Uterus (tissue), 4 donors: ENCODE data around the gene CDHR1. TPM values are rescaled to one million over a fixed set of nuclear protein-coding genes. Genes with fewer than 3 reads are reported as not detected.

Experiments
- DNase-seq, 2 donors: peaks; one replicate each; pipeline ENCODE4 v3.0.0-alpha.2; 2019 to 2020
- H3K27ac ChIP-seq, 2 donors: fragments of 200-600 bp; sonication (generic); 1 replicate in 1 of 2; 2 replicates in 1 of 2; pipeline ENCODE4 v1.5.1; 2016 to 2018
- H3K27me3 ChIP-seq, 2 donors: fragments of 200-600 bp; sonication (generic); one replicate each; pipeline ENCODE4 v1.5.1; 2018 to 2019; ENCODE audit warnings: control low read depth in 1 of 2
- H3K36me3 ChIP-seq, 2 donors: fragments of 200-600 bp; sonication (generic); one replicate each; pipeline ENCODE4 v1.5.1; 2019; ENCODE audit warnings: control low read depth in 1 of 2
- H3K4me1 ChIP-seq, 2 donors: fragments of 200-600 bp; sonication (generic); one replicate each; pipeline ENCODE4 v1.5.1; 2018 to 2019; ENCODE audit warnings: control low read depth in 1 of 2
- H3K4me3 ChIP-seq, 2 donors: fragments of 200-600 bp; sonication (generic); 1 replicate in 1 of 2; 2 replicates in 1 of 2; pipeline ENCODE4 v1.5.1; 2018 to 2019; ENCODE audit warnings: mild to moderate bottlenecking in 1 of 2
- H3K9me3 ChIP-seq, 2 donors: fragments of 200-600 bp; sonication (generic); one replicate each; pipeline ENCODE4 v1.5.1; 2019; ENCODE audit warnings: control low read depth in 1 of 2
- POLR2A ChIP-seq, 2 donors: fragments of 450-650 bp; IDR thresholded peaks; one replicate each; pipeline ENCODE4 v1.6.1; 2016; ENCODE audit warnings: antibody characterized with exemption in 2 of 2, mild to moderate bottlenecking in 1 of 2, moderate library complexity in 1 of 2
- intact Hi-C: fragments of 100-400 bp; cut with DNase I; formaldehyde crosslinking; loops from one replicate; pipeline ENCODE4 v1.15.1; 2023; ENCODE audit warnings: low total_unique reads
- total RNA-seq, 4 donors: library from RNA; depleted of rRNA in 3 of 4; stranded (reverse); fragments of >200 nt in 3 of 4; gene quantifications; one replicate each; pipeline versions ENCODE4 v1.1.0 to v1.2.4, GENCODE V29; 2014 to 2023
- TF ChIP-seq, protein P1 (sequence below), 4 experiments: fragments of 200-600 bp in 2 of 4; fragments of 450-650 bp in 2 of 4; sonication (generic) in 2 of 4; IDR thresholded peaks; one replicate each; pipeline ENCODE4 v1.5.1; 2016 to 2019; ENCODE audit warnings: antibody characterized with exemption in 4 of 4, mild to moderate bottlenecking in 2 of 4, moderate library complexity in 1 of 4
- donor health status: DM: yes; HTN: yes; CAD: no.

CDHR1 gene
- total RNA-seq, 4 donors from 2014 or later: under 0.01 to 1.5 (median 1.0) TPM; not detected in 1

DNA sequence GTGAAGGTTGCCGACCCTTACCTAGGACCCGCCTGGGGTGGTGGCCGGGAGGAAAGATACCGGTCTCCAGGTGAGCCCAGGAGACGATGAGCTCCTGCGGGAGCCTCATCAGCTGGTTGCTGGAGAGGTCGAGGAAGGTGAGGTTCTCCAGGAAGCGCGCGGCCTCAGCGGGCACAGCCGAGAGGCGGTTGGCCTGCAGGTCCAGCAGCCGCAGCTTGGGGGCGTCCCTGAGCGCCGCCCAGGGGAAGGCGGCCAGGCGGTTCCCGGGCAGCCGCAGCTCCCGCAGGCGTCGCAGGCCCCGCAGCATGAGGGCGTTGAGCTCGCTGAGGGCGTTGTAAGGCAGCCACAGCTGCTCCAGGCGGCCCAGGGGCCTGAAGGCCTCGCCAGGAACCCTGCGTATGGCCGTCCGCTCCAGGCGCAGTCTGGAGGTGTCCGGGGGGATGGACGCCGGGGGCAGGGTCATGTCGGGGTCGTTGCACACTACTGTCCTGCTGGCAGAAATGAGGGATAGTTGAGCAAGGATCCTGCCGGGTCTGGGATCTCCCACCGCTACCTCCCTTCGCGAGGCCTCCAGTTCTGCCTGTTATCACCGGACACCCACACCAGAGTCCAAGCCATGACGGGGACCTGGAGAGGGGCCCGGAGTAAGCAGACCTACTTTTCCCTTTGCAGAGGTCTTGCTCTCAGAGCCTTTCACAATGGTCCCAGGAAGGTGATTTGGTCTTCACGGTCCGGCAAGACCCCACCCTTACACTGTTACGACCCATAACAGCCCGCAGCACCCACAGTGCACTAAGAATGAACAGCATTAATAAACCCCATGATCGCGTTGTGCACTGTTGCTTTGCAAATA lies 43.1 kb downstream of the CDHR1 start:
- no peak for TF ChIP-seq POLR2A (IDR thresholded peaks at IDR 0.05)
- TF ChIP-seq, protein P1, sequence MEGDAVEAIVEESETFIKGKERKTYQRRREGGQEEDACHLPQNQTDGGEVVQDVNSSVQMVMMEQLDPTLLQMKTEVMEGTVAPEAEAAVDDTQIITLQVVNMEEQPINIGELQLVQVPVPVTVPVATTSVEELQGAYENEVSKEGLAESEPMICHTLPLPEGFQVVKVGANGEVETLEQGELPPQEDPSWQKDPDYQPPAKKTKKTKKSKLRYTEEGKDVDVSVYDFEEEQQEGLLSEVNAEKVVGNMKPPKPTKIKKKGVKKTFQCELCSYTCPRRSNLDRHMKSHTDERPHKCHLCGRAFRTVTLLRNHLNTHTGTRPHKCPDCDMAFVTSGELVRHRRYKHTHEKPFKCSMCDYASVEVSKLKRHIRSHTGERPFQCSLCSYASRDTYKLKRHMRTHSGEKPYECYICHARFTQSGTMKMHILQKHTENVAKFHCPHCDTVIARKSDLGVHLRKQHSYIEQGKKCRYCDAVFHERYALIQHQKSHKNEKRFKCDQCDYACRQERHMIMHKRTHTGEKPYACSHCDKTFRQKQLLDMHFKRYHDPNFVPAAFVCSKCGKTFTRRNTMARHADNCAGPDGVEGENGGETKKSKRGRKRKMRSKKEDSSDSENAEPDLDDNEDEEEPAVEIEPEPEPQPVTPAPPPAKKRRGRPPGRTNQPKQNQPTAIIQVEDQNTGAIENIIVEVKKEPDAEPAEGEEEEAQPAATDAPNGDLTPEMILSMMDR (IDR thresholded peaks at IDR 0.05): no peak
- Histone ChIP-seq H3K4me3 (no peak overlapping the region), H3K4me1 (no peaks in the 10 kb centered on the region), H3K27ac (no peak overlapping the region), H3K36me3 (no peaks in the 10 kb centered on the region), H3K27me3 (no peaks in the 10 kb centered on the region), H3K9me3 (no peaks in the 10 kb centered on the region)
- no peak for DNase-seq
- intact Hi-C loops: no loop called here

DNA sequence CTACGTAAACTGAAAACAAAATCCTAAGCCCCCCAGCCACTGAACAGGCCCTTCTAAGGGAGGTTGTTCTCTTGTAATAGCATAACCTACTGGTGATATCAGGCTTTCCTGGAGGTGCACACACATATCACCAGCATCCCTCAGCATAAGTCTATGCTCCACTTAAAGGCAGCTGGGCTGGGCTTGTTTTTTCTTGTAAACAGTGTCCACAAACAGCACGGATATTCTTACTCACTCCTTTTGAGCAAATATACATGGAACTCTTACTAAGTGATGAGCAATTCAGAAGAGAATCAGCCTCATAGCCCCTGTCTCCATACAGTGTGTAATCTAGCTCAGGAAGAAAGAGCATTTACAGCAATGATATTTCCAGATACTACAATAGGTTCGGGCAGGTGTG lies 44.6 kb downstream of the CDHR1 start:
- DNase-seq: no peak
- H3K27ac ChIP-seq: no peak overlapping the region
- H3K4me1 ChIP-seq: no peaks in the 10 kb centered on the region
- H3K9me3 ChIP-seq: no peaks in the 10 kb centered on the region
- H3K27me3 ChIP-seq: no peaks in the 10 kb centered on the region
- TF ChIP-seq, protein P1 (IDR thresholded peaks at IDR 0.05): no peak
- TF ChIP-seq POLR2A (IDR thresholded peaks at IDR 0.05): no peak
- no peaks in the 10 kb centered on the region for H3K36me3 ChIP-seq
- H3K4me3 ChIP-seq: no peak overlapping the region
- intact Hi-C loops: no loop called here

DNA sequence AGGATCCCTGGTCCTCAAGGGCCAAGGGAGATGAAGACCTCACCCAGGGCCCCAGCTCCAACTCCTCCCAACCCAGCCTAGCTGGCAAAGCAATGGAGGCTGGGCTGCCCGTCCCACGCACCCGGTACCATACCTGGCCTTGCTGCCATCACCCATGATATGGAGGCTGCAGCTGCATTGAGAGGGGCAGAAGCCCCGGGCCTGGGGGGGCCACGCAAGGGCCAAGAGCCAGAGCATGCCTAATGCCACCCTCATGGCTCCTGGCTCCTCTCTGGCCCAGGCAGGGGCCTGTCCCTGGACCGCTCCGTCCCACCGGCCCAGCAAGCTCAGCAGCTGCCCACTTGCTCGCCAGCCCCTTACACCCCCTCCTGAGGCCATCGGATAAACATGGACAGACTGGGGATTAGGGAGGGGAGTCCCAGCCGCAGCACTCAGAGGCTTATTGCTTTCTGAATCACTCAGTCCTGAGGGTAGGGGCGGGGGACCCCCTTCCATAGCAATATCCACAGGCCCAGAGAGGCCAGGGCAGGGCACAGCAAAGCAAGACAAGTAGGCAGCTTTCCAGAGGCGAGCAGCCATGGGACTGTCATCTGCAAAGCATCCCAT lies 47.0 kb downstream of the CDHR1 start, which contains the start of gene LRIT1:
LRIT1 (minus strand) TSS at position 362 of the 606 bp plus-strand sequence; CDS start at position 255, 107 bp downstream.
- DNase-seq: no peak
- Histone ChIP-seq H3K27ac (no peak within 1 kb of the TSS), H3K9me3 (no peaks in the 10 kb centered on the region), H3K36me3 (no peaks in the 10 kb centered on the region), H3K4me3 (no peak within 1 kb of the TSS), H3K4me1 (no peaks in the 10 kb centered on the region), H3K27me3 (no peaks in the 10 kb centered on the region)
- intact Hi-C loops: no loop called here
- TF ChIP-seq, protein P1 (IDR thresholded peaks at IDR 0.05): no peak
- TF ChIP-seq POLR2A (IDR thresholded peaks at IDR 0.05): no peak

DNA sequence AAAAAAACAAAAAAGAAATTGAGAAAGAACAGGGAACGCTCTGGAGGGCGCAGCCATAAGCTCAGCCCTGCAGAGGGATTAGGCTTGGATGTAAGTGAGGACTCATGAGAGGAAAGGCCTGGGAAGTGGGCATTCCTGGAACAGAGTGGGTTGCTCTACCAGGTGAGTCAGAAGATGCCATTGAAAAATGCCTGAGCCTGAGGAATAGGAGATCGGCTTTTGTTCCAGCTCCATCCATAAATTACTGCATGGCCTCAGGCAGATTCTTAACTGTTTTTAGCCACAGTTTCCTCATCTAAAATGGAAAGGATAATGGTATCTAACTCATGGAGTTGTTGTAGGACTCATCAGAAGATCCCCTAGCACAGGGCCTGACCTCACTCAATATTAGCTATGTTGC lies 49.4 kb downstream of the CDHR1 start:
- no peaks in the 10 kb centered on the region for H3K9me3 ChIP-seq

More for the DNA sequence above, 49.4 kb downstream of the CDHR1 start:
- intact Hi-C loops: no loop called here
- Histone ChIP-seq H3K27ac (no peak overlapping the region), H3K4me1 (no peaks in the 10 kb centered on the region), H3K36me3 (no peaks in the 10 kb centered on the region), H3K4me3 (no peak overlapping the region), H3K27me3 (no peaks in the 10 kb centered on the region)
- DNase-seq: no peak
- TF ChIP-seq, protein P1 (IDR thresholded peaks at IDR 0.05): no peak
